Endodermal cell (in vitro differentiated cells): ENCODE results near the gene DDX49. TPM values are rescaled to one million over a fixed set of nuclear protein-coding genes. Genes with fewer than 3 reads are reported as not detected.

Source experiments
- DNase-seq: peaks from one replicate; pipeline ENCODE4 v3.0.0-alpha.2; 2017
- H3K27ac ChIP-seq: 2 replicates; pipeline ENCODE4 v1.5.1; 2013; ENCODE audit warnings: mild to moderate bottlenecking, low read depth, low read length, moderate library complexity
- H3K27me3 ChIP-seq: 2 replicates; pipeline ENCODE4 v1.6.1; 2013; ENCODE audit warnings: mild to moderate bottlenecking, low read length, moderate library complexity; ENCODE audit not compliant: insufficient read depth, control insufficient read depth, poor library complexity, severe bottlenecking
- H3K36me3 ChIP-seq: 2 replicates; pipeline ENCODE4 v1.7.0; 2013; ENCODE audit warnings: mild to moderate bottlenecking, low read length, moderate library complexity; ENCODE audit not compliant: control insufficient read depth, insufficient read depth
- H3K4me1 ChIP-seq: one replicate; pipeline ENCODE4 v1.7.0; 2013; ENCODE audit warnings: low read length; ENCODE audit not compliant: control insufficient read depth, insufficient read depth
- H3K4me3 ChIP-seq: 2 replicates; pipeline ENCODE4 v1.5.1; 2013; ENCODE audit warnings: mild to moderate bottlenecking, low read length, moderate library complexity
- H3K9ac ChIP-seq: 2 replicates; pipeline ENCODE4 v1.6.1; 2013; ENCODE audit warnings: mild to moderate bottlenecking, low read length, moderate library complexity; ENCODE audit not compliant: poor library complexity, severe bottlenecking; ENCODE audit errors: extremely low read depth
- H3K9me3 ChIP-seq: 2 replicates; pipeline ENCODE4 v1.6.1; 2013; ENCODE audit warnings: mild to moderate bottlenecking, low read length, moderate library complexity; ENCODE audit not compliant: control insufficient read depth
- H3K27ac Mint-ChIP-seq: 2 replicates; pipeline ENCODE4 v1.8.0; 2020; ENCODE audit warnings: mixed read lengths
- H3K27me3 Mint-ChIP-seq: 2 replicates; pipeline ENCODE4 v1.8.0; 2021; ENCODE audit warnings: mild to moderate bottlenecking, mixed read lengths; ENCODE audit not compliant: insufficient read depth
- H3K36me3 Mint-ChIP-seq: 2 replicates; pipeline ENCODE4 v1.8.0; 2020; ENCODE audit warnings: low read depth, mixed read lengths
- H3K4me1 Mint-ChIP-seq: 2 replicates; pipeline ENCODE4 v1.8.0; 2020; ENCODE audit warnings: mixed read lengths
- H3K4me3 Mint-ChIP-seq: 2 replicates; pipeline ENCODE4 v1.8.0; 2020; ENCODE audit warnings: mild to moderate bottlenecking, moderate library complexity, mixed read lengths
- H3K9me3 Mint-ChIP-seq: 2 replicates; pipeline ENCODE4 v1.8.0; 2020; ENCODE audit warnings: mild to moderate bottlenecking, mixed read lengths
- WGBS, 2 experiments: methylation state at CpG; one replicate each; pipeline versions ENCODE4 v1.1.5 to v1.1.7; 2013; ENCODE audit warnings: missing lambda C conversion rate in 2 of 2, mixed read lengths in 1 of 2; ENCODE audit not compliant: insufficient coverage in 1 of 2, insufficient read length in 1 of 2; 5-methylcytosine and 5-hydroxymethylcytosine counted together
- total RNA-seq, 2 donors: library from RNA; stranded (reverse); fragmentation: NEBNext Ultra II Directional in 1 of 2; extraction: Animal tissue kit (Norgen Biotek cat#: 25700) in 1 of 2; gene quantifications; 2 replicates in 1 of 2; 3 replicates in 1 of 2; pipeline ENCODE4 v1.2.1, GENCODE V29; 2021
- TF ChIP-seq, protein P1 (sequence below): fragments of 200-600 bp; sonication (generic); conservative IDR thresholded peaks from 2 replicates; pipeline ENCODE4 v1.5.0; 2021; ENCODE audit warnings: antibody characterized with exemption, mild to moderate bottlenecking

DDX49 gene
- total RNA-seq, 2 donors from 2014 or later = 30.4 to 37.9 TPM

DNA sequence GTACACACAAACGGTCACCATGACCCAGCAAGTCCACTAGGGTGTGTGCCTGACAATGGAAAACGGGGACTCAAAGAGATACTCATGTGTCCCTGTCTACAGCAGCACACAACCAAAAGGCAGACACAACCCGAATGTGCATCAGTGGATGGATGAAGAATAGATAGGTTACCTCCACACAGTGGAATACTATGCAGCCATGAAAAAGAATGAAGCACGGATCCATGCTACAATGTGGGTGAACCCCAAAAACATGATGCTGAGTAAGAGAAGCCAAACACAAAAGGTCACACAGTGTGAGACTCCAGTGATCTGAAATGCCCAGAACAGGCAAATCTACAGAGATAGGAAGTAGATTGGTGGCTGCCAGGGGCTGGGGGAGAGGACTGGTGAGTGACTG is 32.5 kb upstream of the DDX49 start:
- no peaks in the 10 kb centered on the region for H3K9me3 Mint-ChIP-seq
- WGBS, 2 experiments = 90 to 100% methylated on average over 2 to 4 of the region's 4 CpGs
- no peaks in the 10 kb centered on the region for H3K4me1 ChIP-seq
- no peak overlapping the region for H3K4me3 Mint-ChIP-seq
- H3K27ac Mint-ChIP-seq = no peak overlapping the region
- H3K4me1 Mint-ChIP-seq = no peaks in the 10 kb centered on the region
- DNase-seq = no peak
- H3K9me3 ChIP-seq = no peaks in the 10 kb centered on the region
- H3K27me3 Mint-ChIP-seq = no peaks in the 10 kb centered on the region
- H3K36me3 Mint-ChIP-seq = peaks cover 35% of the 10 kb centered on the region
- H3K9ac ChIP-seq = no peak overlapping the region
- peaks cover 11% of the 10 kb centered on the region for H3K36me3 ChIP-seq
- H3K4me3 ChIP-seq = no peak overlapping the region
- H3K27me3 ChIP-seq = no peaks in the 10 kb centered on the region
- no peak overlapping the region for H3K27ac ChIP-seq
- TF ChIP-seq, protein P1, sequence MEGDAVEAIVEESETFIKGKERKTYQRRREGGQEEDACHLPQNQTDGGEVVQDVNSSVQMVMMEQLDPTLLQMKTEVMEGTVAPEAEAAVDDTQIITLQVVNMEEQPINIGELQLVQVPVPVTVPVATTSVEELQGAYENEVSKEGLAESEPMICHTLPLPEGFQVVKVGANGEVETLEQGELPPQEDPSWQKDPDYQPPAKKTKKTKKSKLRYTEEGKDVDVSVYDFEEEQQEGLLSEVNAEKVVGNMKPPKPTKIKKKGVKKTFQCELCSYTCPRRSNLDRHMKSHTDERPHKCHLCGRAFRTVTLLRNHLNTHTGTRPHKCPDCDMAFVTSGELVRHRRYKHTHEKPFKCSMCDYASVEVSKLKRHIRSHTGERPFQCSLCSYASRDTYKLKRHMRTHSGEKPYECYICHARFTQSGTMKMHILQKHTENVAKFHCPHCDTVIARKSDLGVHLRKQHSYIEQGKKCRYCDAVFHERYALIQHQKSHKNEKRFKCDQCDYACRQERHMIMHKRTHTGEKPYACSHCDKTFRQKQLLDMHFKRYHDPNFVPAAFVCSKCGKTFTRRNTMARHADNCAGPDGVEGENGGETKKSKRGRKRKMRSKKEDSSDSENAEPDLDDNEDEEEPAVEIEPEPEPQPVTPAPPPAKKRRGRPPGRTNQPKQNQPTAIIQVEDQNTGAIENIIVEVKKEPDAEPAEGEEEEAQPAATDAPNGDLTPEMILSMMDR = no peak

DNA sequence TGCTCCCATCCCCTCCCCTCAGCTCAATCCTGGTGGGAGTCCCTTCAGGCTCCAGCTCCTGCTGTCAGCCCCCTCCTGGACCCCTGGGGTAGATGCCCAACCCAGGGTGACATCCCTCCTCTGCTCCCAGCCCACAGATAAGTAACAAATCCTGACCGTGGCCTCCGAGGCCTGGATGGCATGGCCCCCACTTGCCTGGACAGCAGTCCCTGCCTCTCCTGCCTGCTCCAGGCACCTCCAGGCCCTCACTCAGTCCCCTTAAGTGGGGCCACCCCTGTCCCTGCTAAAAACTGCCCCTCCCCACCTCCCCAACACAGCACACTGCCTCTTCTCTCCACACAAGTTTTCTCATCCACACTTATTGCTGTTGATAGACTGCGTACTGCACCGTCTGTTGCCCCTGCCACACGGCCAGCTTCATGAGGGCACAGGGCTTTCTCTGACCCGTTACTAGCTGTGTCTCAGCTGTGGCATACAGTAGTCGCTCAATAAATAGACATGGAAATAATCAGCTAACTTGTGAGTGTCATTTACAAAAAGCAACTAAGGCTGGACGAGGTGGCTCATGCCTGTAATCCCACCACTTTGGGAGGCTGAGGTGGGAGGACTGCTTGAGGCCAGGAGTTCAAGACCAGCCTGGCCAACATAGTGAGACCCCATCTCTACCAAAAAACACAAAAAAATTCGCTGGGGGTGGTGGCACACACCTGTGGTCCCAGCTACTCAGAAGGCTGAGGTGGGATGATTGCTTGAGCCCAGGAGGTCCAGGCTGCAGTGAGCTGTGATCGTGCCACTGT is 29.4 kb upstream of the DDX49 start:
- Mint-ChIP-seq H3K4me3 (no peak overlapping the region), H3K27ac (no peak overlapping the region), H3K9me3 (no peaks in the 10 kb centered on the region), H3K4me1 (no peaks in the 10 kb centered on the region), H3K27me3 (no peaks in the 10 kb centered on the region), H3K36me3 (peaks cover 27% of the 10 kb centered on the region)
- Histone ChIP-seq H3K4me3 (no peak overlapping the region), H3K36me3 (peaks cover 7% of the 10 kb centered on the region), H3K9ac (no peak overlapping the region), H3K27ac (no peak overlapping the region), H3K4me1 (no peaks in the 10 kb centered on the region), H3K9me3 (no peaks in the 10 kb centered on the region), H3K27me3 (no peaks in the 10 kb centered on the region)
- WGBS, 2 experiments = 86 to 97% methylated on average over 10 of the region's 10 CpGs
- DNase-seq = no peak
- TF ChIP-seq, protein P1 = no peak

DNA sequence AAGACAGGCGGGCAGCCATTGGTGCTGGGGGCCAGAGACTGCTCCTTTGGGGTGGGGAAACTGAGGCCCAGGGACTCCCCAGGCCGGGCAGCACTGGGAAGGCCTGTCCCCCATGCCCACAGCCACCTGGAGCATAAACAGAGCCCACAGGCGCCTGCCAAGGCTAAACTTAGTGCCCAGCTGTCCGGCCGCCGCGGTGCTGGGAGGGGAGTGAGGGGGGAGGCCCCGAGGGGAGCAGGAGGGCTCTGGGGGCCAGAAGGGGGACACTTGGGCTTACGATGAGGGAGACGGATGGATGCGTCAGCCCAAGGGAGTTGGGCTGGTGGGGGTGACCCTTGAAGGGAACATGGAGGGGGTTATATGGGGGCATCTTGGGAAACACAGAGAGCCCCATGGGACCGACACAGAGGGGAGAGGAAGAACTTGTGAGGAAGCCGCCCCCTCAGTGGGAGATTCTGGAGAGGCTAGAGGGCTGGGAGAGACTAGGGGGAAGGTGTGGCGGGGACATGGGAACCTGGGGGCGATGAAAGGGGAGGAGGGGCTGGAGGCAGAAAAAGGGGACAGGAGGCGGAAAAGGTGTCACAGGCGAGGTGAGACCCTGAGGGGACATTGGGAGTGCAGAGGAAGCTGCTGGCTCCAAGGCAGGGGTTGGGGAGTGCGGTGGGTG is 25.8 kb upstream of the DDX49 start:
- no peaks in the 10 kb centered on the region for H3K4me1 Mint-ChIP-seq
- TF ChIP-seq, protein P1 = no peak
- Histone ChIP-seq H3K4me3 (no peak overlapping the region), H3K27me3 (no peaks in the 10 kb centered on the region), H3K4me1 (no peaks in the 10 kb centered on the region), H3K36me3 (no peaks in the 10 kb centered on the region), H3K9me3 (no peaks in the 10 kb centered on the region), H3K9ac (no peak overlapping the region), H3K27ac (no peak overlapping the region)
- H3K27ac Mint-ChIP-seq = no peak overlapping the region
- no peak for DNase-seq
- peaks cover 11% of the 10 kb centered on the region for H3K36me3 Mint-ChIP-seq
- no peak overlapping the region for H3K4me3 Mint-ChIP-seq
- peaks cover 13% of the 10 kb centered on the region for H3K27me3 Mint-ChIP-seq
- no peaks in the 10 kb centered on the region for H3K9me3 Mint-ChIP-seq
- whole genome bisulfite sequencing, 2 experiments = 85 to 90% methylated on average over 6 to 16 of the region's 18 CpGs
